GM21381 (cell line): Measurements from ENCODE around the gene IFT43.

Experiments used
- ATAC-seq: cut with Tn5 transposase; IDR thresholded peaks from one replicate; pipeline ENCODE4 v1.9.1; 2021; ENCODE audit warnings: mild to moderate bottlenecking, moderate library complexity; ENCODE audit not compliant: unreplicated experiment

Gene IFT43

GRCh38 chr14:76101391-76102379 lies 116.1 kb downstream of the IFT43 start:
- no peak for ATAC-seq

- ATAC-seq = no peak
Measured at GRCh38 chr14:76104802-76105355, 119.3 kb downstream of the IFT43 start.

DNA sequence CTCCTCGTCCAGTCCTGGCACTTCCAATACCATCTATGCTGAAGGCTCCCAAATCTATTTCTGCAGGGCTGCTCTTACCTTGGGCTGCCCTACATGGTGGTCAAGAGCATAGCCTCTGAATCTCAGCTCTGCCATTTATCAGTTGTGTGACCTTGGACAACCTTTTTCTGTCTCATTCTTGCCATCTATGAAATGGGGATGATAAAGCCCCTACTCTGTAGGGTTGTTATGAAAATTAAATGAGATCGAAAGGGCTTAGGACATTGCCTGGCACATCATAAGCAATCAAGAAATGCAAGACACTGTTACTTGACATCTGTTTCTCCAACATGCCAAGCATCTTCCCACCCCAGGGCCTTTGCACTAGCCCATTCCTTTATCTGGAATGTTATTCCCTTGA lies 120.6 kb downstream of the IFT43 start:
- ATAC-seq = no peak

DNA sequence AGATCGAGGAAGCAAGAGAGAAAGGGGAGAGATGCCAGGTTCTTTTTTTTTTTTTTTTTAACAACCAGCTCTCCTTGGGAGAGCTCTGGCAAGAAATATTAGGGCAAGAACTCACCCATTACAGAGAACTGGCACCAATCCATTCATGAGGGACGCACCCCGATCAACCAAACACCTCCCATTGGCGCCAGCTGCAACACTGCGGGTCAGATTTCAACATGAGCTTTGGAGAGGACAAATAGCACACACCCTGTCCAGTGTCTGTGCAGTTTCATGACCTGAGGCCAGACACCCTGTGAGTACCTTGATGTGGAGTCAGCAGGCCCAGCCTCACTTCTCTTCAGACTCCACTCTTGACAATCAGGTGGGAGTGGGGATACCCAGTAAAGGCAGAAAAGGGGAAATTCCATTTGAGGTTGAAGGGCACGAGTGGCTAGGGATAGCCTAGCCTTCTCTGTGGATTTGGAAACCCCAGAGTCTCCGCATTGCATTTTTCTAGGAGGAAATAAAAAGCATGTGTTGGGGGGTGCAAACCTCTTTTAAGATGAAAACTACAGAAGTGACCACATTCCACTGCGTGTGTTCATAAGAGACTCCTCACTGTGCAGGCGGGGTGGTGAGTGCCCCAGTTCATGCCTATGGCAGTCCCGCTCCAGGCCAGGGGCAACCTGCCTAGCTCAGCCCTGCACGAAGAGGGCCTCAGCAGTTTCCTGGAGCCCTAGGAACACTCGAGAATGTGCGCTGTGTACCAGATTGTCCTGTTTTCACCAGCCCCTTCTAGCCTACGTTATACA lies 123.7 kb downstream of the IFT43 start:
- no peak for ATAC-seq

DNA sequence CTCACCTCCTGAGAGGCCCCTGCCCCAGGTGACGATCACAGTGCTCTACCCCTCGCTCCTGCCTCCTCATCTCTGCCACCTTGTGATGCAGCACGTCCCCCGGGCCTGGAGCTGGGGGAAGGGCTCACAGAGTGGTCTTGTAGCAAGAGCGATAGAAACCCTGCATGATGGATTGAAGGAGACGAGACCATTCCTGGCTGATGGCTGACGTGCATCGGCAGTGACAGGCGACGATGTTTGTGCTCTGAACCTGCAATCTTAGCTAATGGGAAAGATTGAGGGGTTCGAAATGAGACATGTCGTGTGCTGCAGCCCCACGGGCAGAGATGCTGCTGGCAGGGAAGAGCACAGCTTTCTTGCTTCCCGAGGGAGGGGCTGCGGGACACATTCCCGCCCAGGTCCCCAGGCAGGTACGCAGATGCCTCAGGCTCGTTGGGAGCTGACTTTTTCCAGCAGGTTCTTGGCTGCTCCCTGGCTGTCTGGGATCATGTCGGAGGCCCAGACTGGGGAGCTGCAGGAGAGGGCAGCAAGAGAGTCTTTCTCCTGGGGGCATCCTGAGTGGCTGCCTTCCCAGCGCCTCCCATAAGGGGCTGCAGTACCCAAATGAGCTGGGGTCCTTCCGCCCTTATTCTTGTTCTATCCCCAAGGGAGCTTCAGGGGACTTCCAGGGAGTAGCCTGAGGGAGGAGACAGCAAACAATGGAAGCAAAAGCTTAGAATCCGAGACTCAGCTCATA lies 127.5 kb downstream of the IFT43 start:
- ATAC-seq = no peak

DNA sequence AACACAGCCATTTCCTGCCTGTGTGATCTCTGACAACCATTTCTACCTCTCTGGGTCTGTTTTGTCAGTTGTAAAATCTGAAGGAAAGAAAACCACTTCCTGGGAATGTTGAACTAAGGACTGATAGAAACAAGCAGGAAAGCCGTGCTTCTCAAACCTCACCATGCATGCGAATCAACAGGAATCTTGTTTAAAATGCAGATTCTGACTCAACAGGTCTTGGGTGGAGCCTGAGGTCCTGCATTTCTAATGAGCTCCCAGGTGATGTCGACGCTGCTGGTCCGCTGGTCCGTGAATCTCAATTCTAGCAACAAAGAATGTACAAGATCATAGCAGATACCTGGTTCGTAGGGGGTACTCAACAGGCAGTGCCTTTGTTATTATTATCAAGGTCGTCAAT lies 128.1 kb downstream of the IFT43 start:
- ATAC-seq = no peak

DNA sequence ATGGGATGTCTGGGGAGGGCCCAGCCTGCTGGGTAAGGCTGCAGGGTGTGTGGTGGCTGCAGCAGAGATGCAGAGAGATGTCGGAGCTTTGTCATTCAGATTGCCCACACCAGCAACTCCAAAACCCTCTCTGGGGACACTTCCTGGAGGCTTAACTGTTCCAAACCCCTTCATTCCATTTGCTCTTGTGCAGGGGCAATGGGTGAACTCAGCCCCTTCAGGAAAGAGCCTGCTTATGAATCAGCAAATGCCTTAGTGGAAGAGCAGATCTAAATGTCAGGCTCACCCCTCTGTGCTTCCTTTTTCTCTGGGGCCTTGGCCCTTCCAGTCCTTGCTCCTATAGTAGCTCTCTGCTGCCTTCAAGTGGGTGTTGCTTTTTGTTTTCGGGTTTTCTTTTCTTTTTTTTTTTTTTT lies 129.5 kb downstream of the IFT43 start:
- ATAC-seq = no peak

- no peak for ATAC-seq
Measured at GRCh38 chr14:76117789-76118484, 132.4 kb downstream of the IFT43 start.

DNA sequence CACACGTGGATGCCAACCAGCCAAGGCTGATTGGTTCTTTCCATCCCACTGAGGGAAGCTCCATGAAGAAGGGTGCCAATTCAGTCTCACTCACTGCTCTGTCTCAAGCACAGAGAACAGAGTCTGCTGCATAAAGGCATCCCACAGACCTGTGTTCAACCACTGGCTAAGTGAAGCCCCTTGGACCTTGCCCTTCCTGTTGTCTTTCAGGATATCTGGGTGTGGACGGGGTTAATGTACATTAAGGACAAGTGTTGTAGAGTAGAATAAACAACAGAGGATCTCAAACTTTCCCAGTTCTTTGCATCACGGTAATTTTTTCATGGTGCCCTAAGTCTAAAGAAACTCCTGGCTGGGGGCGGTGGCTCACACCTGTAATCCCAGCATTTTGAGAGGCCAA lies 133.0 kb downstream of the IFT43 start:
- ATAC-seq = no peak

DNA sequence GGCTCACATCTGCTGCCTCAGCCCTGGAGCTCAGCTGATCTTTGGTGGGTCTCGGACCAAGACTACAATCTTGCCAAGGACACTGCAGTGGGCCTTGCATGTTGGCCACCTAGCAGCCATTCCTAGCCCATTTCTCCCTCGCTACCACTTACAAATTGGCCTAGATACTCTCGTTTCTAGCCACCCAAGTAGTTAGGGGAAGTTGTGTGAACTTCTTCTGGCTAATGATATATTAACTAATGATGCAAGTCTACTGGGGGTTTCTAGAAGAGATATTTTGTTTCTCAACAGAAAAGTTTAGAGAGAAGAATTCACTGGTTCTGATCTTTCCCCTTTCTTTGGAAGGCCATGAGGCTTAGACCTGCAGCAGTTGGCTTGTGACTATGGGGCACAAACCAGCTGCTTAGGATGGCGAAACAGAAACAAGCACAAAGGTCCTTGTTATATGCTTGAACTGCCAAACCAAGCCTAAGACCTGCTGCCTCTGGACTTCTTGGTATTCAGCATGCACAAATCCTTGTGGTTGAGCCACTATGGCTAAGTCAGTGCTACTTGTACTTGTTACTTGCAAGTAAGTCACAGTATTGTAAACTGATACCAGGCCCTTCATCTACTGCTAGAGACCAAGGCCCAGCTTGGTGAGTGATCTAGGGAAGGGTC lies 135.7 kb downstream of the IFT43 start:
- ATAC-seq = no peak

DNA sequence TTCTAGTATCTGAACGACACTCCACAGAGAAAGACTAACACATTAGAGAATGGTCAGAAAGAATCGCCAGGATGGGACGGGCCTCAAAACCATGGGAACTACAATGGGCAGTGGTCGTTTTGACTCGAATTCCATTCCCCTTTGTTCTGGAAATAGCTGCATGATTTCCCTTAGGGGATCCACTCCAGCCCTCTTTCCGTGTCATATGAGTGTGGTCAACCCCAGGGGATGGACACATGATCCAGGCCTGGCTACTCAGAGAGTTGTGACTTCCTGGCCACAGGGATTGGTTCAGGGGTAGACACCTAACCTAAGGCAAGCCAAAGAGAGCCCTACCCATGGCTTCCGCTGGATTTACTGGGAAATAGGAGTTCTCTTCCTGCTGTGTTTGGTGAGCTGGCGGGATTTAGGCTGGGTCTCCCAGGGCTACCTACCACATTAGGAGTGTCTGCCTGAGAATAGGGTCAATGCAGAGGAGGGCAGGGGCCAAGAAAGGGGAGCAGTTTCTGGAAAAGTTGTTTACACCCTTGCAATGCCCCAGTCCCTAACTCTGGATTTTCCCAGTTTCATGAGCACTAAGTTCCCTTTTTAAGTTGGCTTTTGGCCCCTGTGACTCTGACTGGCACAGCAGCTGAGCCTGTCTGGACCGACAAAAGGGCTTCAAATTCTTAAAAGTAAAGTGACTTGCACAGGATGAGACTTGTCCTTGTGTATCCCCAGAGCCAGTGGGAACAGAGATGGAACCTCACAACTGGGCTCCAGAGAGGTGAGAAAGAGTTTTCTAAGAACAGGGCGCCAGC lies 138.1 kb downstream of the IFT43 start:
- no peak for ATAC-seq

GRCh38 chr14:76125511-76125910 lies 139.9 kb downstream of the IFT43 start:
- ATAC-seq = no peak

DNA sequence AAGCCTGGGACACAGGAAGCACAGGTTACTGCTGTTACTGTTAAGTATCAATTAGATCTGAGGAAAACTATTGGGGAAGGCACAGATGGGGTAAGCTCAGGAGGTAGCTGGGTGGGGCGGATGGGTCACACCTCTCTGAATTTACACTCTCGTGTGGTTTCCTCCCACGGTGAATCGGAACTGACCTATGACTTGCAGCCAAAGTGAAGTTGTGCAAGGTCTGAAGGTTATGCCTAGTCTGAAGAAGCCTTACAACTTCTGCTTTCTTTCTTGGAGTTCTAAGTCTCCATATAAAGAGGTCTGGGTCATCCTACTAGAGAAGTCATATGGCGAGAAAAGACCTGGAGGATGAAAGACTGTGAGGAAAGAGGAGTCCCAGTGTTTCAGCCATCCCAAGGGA lies 140.5 kb downstream of the IFT43 start:
- no peak for ATAC-seq

- ATAC-seq = no peak
Measured at GRCh38 chr14:76129851-76130576, 144.5 kb downstream of the IFT43 start.

- no peak for ATAC-seq
Measured at GRCh38 chr14:76131071-76131965, 145.8 kb downstream of the IFT43 start.

DNA sequence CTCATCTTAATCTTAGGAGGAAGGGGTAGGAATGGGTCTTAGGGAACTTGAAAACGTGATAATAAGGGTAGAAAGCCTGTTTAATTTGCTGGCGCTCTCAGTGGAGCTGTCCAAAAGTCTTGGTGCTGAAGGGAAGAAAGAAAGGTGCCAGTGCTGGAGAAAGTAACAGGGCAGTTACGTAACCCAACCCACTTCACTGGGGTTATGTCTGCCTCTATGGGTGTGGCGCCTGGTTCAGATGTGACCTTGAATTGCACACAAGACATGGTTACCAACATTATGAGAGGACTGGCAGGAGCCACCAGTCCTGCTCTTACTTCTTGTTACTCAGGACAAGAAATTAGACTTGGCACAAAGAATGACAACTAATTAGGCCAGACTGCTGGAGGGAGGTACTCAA lies 147.5 kb downstream of the IFT43 start:
- ATAC-seq = no peak
